Epithelial cell of esophagus (primary cell): ENCODE results near the gene SNRNP25.
"Not testable (repeated sequence)": the region's sequence is repeated elsewhere in the genome, so short reads cannot be mapped to it uniquely, and the experiment has no call there.

Source experiments
- DNase-seq: peaks from one replicate; pipeline ENCODE4 v3.0.0; 2010; ENCODE audit warnings: low read depth
- H3K4me3 ChIP-seq: 2 replicates; pipeline ENCODE4 v1.5.1; 2011; ENCODE audit warnings: mild to moderate bottlenecking, low read length, control low read depth
- TF ChIP-seq, protein P1 (sequence below): IDR thresholded peaks from 2 replicates; pipeline ENCODE4 v1.5.1; 2011; ENCODE audit warnings: low read depth, mild to moderate bottlenecking, low read length, control low read depth, inconsistent platforms; ENCODE audit not compliant: insufficient read depth; ENCODE audit errors: missing control alignments

Gene SNRNP25

DNA sequence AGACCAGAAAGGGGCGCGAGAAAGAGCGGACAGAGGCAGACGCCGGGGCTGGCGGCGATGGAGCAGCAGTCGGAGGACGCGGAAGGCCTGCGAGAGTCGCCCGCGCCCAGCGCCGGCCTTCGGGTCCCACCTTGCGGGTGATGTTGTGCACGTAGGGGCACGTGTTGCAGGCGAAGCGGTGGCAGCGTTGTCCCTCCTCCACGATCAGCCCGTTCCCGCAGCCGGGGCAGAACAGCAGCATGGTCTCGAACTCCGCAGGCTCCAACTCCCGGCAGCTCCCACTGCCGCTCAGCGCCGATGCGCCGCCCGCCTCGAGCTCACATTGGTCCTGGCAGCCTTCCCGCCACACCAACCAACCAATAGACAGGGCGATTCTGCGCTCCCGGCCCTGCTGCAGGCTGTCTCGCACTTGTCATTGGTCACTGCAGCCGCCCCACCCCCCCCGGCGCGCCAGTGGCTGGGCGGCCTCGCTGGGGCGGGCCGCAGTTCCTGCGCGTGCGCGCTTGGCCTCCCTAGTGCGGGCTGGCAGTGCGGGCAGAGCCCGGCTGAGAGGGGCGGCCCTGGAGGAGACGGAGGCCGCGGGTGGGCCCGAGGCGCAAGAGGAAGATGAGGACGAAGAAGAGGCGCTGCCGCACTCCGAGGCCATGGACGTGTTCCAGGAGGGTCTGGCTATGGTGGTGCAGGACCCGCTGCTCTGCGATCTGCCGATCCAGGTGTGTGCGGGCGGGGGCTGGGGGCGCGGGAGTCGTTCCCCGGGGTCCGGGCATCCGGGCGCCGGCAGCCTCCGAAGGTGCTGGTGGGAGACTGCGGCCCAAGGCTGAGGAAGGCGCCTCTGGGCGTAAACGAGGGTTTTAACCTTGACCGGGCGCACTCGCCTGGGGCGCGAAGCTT lies at the start of gene SNRNP25, which contains the start of gene POLR3K:
TSS of gene SNRNP25 (plus strand) at position 483 of the 891 bp plus-strand sequence. CDS start at position 672, 189 bp downstream.
TSS of gene POLR3K (minus strand) at position 263 of the 891 bp plus-strand sequence. CDS start at position 241, 22 bp downstream.
- TF ChIP-seq, protein P1, sequence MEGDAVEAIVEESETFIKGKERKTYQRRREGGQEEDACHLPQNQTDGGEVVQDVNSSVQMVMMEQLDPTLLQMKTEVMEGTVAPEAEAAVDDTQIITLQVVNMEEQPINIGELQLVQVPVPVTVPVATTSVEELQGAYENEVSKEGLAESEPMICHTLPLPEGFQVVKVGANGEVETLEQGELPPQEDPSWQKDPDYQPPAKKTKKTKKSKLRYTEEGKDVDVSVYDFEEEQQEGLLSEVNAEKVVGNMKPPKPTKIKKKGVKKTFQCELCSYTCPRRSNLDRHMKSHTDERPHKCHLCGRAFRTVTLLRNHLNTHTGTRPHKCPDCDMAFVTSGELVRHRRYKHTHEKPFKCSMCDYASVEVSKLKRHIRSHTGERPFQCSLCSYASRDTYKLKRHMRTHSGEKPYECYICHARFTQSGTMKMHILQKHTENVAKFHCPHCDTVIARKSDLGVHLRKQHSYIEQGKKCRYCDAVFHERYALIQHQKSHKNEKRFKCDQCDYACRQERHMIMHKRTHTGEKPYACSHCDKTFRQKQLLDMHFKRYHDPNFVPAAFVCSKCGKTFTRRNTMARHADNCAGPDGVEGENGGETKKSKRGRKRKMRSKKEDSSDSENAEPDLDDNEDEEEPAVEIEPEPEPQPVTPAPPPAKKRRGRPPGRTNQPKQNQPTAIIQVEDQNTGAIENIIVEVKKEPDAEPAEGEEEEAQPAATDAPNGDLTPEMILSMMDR = no peak
- DNase-seq = peak; percentile 99
- peak within 1 kb of the TSS; percentile 89 for H3K4me3 ChIP-seq

DNA sequence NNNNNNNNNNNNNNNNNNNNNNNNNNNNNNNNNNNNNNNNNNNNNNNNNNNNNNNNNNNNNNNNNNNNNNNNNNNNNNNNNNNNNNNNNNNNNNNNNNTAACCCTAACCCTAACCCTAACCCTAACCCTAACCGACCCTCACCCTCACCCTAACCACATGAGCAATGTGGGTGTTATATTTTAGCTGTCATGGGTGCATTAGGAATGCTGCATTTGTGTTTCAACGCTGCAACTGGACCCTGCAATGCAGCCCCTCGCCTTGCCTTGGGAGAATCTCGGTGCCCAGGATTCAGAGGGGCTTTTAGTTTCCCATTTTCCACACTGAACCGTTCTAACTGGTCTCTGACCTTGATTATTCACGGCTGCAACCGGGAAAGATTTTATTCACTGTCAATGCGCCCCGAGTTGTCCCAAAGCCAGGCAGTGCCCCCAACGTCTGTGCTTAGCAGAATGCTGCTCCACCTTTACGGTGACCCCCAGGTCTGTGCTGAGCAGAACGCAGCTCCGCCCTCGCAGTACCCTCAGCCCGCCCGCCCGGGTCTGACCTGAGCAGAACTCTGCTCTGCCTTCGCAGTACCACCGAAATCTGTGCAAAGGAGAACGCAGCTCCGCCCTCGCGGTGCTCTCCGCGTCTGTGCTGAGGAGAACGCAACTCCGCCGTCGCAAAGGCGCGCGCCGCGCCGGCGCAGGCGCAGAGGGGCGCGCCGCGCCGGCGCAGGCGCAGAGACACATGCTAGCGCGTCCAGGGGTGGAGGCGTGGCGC lies 43.5 kb upstream of the SNRNP25 start:
- DNase-seq = no peak
- TF ChIP-seq, protein P1 = no peak
- peak overlapping the region; percentile 35 for H3K4me3 ChIP-seq

DNA sequence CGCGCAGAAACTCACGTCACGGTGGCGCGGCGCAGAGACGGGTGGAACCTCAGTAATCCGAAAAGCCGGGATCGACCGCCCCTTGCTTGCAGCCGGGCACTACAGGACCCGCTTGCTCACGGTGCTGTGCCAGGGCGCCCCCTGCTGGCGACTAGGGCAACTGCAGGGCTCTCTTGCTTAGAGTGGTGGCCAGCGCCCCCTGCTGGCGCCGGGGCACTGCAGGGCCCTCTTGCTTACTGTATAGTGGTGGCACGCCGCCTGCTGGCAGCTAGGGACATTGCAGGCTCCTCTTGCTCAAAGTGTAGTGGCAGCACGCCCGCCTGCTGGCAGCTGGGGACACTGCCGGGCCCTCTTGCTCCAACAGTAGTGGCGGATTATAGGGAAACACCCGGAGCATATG lies 42.9 kb upstream of the SNRNP25 start:
- H3K4me3 ChIP-seq, DNase-seq: not testable (repeated sequence)
- TF ChIP-seq, protein P1 = peak; percentile 40

DNA sequence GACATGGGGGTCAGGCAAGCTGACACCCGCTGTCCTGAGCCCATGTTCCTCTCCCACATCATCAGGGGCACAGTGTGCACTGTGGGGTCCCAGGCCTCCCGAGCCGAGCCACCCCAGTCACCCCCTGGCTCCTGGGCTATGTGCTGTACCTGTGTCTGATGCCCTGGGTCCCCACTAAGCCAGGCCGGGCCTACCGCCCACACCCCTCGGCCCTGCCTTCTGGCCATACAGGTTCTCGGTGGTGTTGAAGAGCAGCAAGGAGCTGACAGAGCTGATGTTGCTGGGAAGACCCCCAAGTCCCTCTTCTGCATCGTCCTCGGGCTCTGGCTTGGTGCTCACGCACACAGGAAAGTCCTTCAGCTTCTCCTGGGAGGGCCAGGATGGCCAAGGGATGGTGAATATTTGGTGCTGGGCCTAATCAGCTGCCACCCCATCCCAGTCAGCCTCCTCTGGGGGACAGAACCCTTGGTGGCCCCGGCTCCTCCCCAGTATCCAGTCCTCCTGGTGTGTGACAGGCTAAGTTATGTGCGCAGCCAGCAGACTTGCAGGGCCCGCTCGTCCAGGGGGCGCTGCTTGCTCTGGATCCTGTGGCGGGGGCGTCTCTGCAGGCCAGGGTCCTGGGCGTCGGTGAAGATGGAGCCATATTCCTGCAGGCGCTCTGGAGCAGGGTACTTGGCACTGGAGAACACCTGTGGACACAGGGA lies 36.4 kb upstream of the SNRNP25 start:
- H3K4me3 ChIP-seq, DNase-seq: not testable (repeated sequence)

DNA sequence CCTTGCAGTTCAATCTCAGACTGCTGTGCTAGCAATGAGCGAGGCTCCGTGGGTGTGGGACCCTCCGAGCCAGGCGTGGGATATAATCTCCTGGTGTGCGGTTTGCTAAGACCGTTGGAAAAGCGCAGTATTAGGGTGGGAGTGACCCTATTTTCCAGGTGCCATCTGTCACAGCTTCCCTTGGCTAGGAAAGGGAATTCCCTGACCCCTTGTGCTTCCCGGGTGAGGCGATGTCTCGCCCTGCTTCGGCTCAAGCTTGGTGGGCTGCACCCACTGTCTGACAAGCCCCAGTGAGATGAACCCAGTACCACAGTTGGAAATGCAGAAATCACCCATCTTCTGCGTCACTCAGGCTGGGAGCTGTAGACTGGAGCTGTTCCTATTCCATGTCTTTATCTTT lies 32.7 kb upstream of the SNRNP25 start:
- not testable (repeated sequence) for DNase-seq, H3K4me3 ChIP-seq

DNA sequence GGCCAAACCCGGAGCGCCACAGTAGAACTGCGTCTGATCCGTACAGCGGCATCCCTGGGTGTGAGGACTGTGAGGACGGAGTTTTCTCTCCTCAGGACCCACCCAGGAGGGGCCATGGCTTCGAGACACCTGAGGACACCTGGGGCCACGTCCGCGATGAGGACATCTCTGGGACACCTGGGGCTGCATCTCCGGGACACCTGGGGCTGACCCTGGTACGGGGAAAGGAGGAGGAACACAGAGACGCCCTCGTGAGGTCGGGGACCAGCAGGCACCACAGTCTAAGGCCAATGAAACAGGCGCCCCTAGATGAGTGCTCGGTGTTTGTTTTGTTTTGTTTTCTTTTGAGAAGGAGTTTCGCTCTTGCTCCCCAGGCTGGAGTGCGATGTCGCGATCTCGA lies 29.5 kb upstream of the SNRNP25 start:
- not testable (repeated sequence) for DNase-seq, H3K4me3 ChIP-seq

DNA sequence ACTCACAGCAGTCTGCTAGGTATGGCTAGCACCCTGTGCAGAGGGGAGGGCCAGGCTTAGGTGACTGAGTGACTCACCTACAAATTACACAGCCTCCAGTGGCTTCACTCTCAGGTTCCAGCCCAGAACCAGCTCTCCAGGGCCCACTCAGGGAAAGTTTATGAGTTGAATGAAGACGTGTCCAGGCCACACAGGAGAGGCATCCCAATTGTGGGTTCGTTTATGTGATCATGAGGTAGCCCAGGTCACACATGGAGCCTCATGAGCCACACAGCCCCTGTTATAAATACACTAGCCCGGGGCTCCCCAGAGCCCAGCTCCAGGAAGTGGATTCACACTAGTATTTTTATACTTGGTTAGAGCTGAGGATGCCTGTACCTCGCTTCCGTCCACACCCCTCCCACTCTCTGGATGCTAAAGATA lies 27.7 kb upstream of the SNRNP25 start:
- not testable (repeated sequence) for DNase-seq, H3K4me3 ChIP-seq

DNA sequence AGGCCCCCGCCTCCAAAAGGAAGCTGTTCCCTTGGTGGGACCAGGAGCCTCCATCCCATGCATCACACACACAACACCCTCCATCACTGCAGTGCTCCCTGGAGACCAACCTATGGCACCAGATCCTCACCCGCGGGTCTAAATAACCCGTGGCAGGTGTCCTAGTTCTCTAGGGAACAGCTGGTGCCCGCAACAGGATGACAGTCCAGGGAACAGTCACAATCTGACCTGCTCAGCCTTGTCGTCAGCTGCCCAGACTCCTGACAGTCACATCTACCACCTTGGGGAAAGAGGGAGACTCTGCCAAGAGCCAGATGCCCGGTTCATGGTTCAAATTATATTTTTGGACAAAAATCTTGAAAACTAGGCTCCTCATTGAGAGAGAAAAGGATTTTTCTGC lies 23.0 kb upstream of the SNRNP25 start:
- not testable (repeated sequence) for DNase-seq, H3K4me3 ChIP-seq

DNA sequence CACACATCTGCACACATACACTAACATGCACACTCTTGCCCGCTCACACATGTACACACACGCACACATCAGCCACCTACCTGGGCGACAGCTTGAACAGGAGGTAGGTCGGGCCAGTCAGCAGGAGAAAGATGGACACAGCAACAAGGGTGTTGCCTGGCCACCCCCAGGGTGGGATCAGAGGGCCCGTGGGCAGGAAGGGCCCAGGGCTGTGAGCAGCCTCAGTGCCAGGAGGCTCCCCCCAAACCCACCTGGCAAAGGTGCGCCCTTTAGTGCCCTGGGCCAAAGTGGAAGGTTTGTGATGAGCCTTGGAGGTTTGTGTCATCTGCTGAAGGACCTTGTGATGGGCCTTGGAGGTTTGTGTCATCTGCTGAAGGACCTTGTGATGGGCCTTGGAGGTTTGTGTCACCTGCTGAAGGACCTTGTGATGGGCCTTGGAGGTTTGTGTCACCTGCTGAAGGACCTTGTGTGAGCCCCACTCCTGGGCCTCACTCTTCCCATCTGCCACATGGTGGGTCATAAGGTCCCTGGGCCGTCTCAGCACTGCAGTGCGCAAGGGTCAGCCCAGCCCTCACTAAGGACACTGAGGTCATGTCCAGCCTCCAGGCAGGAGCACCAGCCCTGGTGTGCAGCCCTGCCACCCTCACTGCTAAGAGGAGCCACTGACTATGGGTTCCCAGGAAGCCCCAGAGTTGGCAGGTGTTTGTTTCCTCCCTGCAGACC lies 20.3 kb upstream of the SNRNP25 start:
- DNase-seq, H3K4me3 ChIP-seq: not testable (repeated sequence)
